Kidney capillary endothelial cell (primary cell): Measurements from ENCODE around the gene SERPINE2.
A peak's percentile ranks its signal among the peaks of the same experiment; 100 is the strongest.

ENCODE experiments used
- DNase-seq: peaks from one replicate; pipeline ENCODE4 v3.0.0-alpha.2; 2018; ENCODE audit warnings: low spot score

Gene SERPINE2

GRCh38 chr2:223973606-223974005, 65.5 kb downstream of the SERPINE2 start:
- no peak for DNase-seq

DNA sequence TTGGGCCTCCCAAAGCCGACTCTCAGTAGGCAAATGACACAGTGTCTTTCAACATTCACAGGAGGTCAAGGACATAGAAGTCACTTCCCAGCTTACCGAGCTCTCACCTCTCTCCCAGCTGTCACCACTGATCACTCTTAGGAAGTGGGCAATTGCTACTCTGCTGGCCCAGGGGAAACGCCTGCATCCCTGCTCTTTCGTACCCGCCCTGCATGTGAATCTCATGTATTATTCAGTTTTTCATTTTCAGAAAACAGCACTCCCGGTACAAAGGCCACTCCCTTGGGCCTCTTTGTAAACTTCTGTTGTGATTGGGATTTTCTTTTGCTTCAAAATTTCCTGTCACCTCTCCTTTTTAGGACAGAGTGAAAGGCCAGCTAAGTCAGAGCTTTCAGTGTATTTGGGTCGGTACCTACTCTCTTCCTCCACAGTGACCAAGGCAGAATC, 66.4 kb downstream of the SERPINE2 start:
- DNase-seq: no peak

DNA sequence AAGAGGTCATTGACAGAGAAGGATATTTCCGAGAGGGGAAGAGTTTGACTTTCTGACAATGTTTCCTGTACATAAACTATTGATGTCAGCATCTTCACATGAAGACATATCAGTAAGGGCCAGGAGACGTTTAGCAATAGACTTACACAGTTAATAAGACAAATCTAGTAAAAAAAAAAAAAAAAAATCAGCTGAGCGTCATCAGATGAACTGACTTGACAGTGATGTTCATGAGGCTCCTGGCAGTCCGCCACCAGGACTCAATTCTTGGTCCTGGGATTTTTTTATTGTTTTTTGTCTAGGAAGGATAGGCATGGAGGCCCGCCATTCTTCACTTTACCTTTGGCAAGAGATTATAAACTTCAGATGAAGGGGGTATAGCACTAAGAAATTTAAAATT, 67.4 kb downstream of the SERPINE2 start:
- DNase-seq: no peak

DNA sequence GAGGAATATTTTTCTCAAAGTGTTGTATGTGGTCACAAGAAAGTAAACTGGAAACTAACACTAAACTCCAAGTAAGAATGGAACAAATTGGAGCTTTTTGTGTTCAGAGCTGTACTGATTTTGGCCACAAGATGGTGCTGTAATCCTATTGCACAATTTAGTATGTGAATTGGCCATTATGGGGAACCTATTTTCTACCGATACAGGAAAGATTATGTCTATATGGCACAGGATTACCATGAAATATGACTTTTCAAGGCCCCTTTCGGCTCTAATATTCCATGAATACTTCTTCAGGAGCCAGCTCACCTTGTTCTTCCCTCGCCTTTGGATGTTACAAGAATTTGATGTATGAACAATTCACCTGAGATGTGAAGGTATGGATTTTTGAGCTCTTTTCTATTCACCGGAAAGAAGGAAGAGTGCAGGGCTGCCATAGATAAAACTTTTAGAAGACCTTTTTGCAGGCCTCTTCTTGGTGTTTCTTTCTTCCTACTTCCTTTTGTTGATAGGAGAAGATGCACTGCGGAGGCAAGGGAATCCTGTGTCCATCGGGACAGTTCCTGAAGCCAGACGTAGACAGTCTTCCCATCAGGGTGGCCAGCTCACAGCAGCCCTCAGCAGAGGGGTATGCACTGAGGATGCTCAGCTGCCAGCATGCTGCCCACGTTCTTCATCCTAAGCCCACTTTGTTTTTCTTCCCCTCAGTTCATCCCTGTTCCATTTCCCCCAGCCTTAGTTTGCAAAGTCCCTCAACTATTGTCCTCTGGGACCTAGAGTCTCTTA, 68.5 kb downstream of the SERPINE2 start:
- DNase-seq: no peak

GRCh38 chr2:223969856-223970255, 69.2 kb downstream of the SERPINE2 start:
- no peak for DNase-seq

DNA sequence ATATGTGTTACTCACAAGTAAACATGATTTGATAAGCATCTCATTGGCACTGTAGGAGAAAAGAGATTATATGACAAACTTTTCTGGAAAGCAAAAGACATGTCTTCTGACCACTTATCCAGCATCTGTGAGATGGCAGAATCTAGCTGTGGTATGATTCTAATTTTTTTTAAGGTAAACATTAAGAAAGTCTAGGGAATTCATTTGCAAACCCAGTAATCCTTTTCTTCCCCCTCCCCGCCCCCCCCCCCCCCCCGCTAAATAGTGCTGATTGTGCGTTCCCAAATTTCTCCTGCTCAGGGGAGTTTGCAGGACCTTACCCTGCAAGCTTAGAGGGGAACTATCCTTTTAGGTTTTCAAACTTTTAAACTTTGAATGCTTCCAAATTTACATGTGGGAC, 69.8 kb downstream of the SERPINE2 start:
- DNase-seq: no peak

- DNase-seq: no peak
Observed at GRCh38 chr2:223967981-223968380, 71.1 kb downstream of the SERPINE2 start.

GRCh38 chr2:223959688-223960087, 79.4 kb downstream of the SERPINE2 start:
- DNase-seq: no peak

- DNase-seq: peak; percentile 92
Observed at GRCh38 chr2:223957092-223957851, 81.8 kb downstream of the SERPINE2 start, which contains the start of gene MRPL44. MRPL44 (plus strand) TSS chr2:223957463; CDS start chr2:223957473, 10 bp downstream.

DNA sequence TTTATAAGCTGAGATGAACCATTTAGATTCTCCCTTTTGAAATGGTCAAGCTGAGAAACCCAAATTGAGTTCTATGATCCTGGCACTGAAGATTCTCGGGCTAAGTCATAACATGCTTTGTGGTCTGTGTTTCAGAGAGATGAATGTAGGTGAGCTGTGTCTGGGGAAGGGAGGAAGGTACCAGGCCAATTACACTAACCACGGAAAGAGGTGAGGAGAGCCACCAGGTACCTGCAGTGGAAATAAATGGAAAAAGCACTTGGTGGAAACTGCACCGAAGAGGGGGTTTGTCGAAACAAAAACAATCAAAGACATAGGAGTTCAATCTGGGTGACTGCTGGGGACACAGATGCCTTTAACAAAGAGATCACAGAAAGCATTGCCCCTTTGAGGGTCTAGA, 82.8 kb downstream of the SERPINE2 start:
- no peak for DNase-seq

- no peak for DNase-seq
Observed at GRCh38 chr2:223954401-223954800, 84.7 kb downstream of the SERPINE2 start.

DNA sequence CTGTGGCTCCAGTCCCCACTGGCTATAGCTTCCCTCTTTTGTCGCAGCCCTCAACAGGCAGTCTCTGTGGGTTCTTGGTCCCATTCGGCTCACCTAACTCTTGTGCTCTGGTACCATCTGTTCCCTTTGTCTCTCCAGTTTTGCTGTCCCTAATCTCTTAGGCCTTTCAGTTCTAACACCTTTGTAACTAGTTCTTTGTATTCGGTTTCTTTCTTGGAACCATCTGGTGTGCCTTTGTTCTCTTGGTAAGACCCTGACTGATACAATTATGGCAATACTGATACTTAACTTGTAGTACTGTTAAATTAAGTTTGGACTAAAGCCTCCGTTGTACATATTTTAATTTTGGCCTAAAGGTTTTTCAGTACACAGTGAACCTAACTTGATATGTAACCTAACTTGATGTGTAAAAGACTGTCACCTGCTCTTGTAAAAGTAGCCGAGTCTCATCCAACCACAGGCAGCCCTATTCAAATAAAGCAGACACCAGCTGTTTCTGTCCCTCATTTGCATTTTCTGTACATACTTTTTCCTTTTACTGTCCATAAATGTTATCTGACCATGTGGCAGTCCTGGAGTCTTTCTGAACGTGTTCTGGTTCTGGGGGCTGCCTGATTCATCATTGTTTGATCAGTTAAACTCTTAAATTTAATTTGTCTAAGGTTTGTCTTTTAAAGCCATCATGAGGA, 86.7 kb downstream of the SERPINE2 start:
- DNase-seq: no peak

GRCh38 chr2:223950448-223951347, 88.4 kb downstream of the SERPINE2 start:
- DNase-seq: no peak

DNA sequence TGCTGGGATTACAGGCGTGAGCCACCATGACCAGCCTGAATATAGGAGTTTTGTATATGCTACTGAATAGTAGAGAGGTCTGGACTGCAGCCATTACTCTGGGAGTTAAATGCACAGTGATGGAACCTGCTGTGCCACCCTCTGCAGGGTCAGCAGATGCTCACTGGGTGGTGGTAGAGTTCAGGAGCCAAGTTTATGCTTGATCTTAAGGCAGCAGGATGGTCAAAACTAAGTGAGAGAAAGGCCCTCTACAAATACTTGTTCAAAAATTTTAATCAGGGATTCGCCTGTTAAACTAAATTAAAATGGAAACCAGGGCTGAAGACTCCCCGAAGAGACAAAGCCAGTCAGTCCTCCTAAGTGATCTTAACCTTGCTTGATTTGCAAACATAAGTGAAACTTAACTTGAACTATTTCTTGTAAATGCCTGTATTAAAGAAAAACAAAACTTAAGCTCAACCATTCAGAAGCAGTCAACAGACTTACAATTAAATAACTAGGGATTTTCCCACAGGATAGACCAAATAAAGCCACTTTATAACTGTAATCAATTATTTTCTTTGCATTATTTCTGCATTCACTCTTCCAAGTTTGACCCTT, 89.7 kb downstream of the SERPINE2 start:
- no peak for DNase-seq

DNA sequence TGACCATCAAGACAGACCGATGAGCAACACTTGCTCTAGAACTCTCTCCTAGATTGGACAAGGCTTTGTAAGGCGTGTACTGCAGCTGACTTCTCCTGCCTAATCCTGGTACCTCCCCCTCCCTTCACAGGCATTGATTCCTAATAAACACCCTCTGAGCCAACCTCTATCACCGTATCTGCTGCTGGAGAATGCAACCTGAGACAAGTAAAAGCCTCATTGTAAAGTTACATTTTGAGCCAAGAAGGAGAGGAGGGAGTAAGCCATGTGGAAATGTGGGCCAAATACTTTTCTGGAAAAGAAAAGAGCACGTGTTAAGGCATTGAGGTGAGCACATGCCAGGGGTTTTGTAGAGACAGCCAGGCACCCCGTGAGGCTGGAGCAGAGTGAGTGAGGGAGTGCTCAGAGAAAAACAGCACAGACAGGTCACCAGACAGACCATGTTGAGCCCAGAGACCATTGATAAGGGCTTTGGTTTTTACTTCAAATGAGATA, 91.3 kb downstream of the SERPINE2 start:
- DNase-seq: no peak

GRCh38 chr2:223945755-223946154, 93.3 kb downstream of the SERPINE2 start:
- DNase-seq: no peak

DNA sequence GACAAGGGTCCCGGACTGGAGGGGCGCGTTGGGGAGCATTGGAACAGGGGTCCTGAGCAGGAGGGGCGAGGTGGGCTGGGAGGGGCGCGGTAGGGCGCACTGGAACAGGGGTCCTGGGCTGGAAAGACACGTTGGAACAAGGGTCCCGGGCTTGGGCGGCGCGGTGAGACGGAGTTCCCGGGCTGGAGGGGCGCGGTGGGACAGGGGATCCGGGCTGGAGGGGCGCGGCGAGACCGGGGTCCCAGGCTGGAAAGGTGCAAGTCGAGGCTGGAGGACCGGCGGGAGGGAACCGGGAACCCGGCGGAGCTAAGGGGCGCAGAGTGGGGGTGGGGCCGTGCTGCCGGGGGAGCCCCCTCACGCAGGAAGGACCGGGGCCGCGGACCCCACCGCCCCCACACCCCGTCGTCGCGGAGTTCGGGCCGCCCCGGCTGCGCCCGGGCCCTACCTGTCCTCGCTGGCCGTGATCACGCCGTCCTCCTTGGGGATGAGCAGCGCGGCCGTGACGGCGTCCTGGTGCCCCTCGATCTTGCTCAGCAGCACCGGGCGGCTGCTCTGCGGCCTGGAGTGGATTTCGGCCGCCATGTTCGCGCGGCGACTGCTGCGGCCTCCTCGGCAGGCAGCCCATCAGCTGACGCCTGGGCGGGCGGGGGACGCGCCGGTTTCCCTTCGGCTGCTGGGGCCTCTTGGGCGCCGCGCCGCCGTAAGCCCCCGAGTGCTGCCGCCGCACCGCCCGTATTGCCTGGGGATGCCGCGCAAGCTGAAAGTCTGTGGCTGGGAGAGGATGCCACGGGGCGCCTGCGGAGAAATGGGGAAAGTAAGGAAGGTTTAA, 94.2 kb downstream of the SERPINE2 start, which contains the start of gene WDFY1:
TSS of gene WDFY1 (minus strand) at position 633 of the 829 bp plus-strand sequence. CDS start at position 582, 51 bp downstream.
- DNase-seq: peak; percentile 72

- no peak for DNase-seq
Observed at GRCh38 chr2:223944166-223944702, 94.9 kb downstream of the SERPINE2 start.

GRCh38 chr2:223943561-223944008, 95.5 kb downstream of the SERPINE2 start:
- peak; percentile 92 for DNase-seq
